Stomach (tissue), 4 donors: ENCODE results near the gene LIG1.

ENCODE experiments used
- EP300 ChIP-seq: sonication (generic); formaldehyde crosslinking; IDR thresholded peaks from one replicate; pipeline ENCODE4 v1.6.1; 2017; ENCODE audit warnings: antibody characterized with exemption
- POLR2A ChIP-seq, 4 donors: fragments of 450-650 bp; IDR thresholded peaks; one replicate each; pipeline ENCODE4 v1.6.1; 2016; ENCODE audit warnings: antibody characterized with exemption in 4 of 4, control low read depth in 2 of 4, mild to moderate bottlenecking in 1 of 4, moderate library complexity in 1 of 4
- POLR2AphosphoS5 ChIP-seq, 3 donors: sonication (generic); formaldehyde crosslinking; IDR thresholded peaks; one replicate each; pipeline ENCODE4 v1.6.1; 2016; ENCODE audit warnings: antibody characterized with exemption in 3 of 3
- TF ChIP-seq, protein P1 (sequence below), 7 experiments: fragments of 450-650 bp in 4 of 7; fragments of 200-600 bp in 3 of 7; sonication (generic) in 3 of 7; IDR thresholded peaks; one replicate each; pipeline ENCODE4 v1.5.1; 2016 to 2019; ENCODE audit warnings: antibody characterized with exemption in 7 of 7, control low read depth in 2 of 7, mild to moderate bottlenecking in 1 of 7

GRCh38 chr19:48181505-48181904 lies 11.4 kb upstream of the LIG1 start:
- TF ChIP-seq, protein P1, sequence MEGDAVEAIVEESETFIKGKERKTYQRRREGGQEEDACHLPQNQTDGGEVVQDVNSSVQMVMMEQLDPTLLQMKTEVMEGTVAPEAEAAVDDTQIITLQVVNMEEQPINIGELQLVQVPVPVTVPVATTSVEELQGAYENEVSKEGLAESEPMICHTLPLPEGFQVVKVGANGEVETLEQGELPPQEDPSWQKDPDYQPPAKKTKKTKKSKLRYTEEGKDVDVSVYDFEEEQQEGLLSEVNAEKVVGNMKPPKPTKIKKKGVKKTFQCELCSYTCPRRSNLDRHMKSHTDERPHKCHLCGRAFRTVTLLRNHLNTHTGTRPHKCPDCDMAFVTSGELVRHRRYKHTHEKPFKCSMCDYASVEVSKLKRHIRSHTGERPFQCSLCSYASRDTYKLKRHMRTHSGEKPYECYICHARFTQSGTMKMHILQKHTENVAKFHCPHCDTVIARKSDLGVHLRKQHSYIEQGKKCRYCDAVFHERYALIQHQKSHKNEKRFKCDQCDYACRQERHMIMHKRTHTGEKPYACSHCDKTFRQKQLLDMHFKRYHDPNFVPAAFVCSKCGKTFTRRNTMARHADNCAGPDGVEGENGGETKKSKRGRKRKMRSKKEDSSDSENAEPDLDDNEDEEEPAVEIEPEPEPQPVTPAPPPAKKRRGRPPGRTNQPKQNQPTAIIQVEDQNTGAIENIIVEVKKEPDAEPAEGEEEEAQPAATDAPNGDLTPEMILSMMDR (IDR thresholded peaks at IDR 0.05), result no peak
- TF ChIP-seq EP300 (no peak), POLR2A (IDR thresholded peaks at IDR 0.05) (no peak), POLR2AphosphoS5 (IDR thresholded peaks at IDR 0.05) (no peak)
